ENCODE measurements around the gene FZR1.

DNA sequence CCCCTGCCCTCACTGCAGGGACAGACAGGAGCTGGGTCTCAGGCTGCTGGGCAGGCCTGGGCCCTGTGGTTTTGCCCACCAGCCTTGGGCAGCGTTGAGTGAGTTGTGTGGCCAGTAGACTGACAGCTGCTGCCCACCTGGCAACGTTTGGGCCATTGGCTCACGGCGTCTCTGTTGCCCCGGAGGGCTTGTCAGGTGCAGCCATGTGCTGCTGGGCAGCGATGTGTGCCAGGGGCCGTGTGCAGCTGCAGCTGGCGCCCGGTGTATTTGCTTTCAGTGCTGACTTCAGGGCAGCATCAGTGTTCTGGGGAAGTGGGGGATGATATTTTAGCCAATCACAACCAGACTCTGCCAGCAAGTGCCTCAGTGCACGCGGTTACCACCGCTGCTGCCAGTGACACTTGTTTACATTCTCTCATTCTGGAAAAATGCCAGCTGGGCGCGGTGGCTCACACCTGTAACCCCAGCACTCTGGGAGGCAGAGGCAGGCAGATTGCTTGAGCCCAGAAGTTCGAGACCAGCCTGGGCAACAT lies 10.6 kb downstream of the FZR1 start:
- TF ChIP-seq, protein P1, sequence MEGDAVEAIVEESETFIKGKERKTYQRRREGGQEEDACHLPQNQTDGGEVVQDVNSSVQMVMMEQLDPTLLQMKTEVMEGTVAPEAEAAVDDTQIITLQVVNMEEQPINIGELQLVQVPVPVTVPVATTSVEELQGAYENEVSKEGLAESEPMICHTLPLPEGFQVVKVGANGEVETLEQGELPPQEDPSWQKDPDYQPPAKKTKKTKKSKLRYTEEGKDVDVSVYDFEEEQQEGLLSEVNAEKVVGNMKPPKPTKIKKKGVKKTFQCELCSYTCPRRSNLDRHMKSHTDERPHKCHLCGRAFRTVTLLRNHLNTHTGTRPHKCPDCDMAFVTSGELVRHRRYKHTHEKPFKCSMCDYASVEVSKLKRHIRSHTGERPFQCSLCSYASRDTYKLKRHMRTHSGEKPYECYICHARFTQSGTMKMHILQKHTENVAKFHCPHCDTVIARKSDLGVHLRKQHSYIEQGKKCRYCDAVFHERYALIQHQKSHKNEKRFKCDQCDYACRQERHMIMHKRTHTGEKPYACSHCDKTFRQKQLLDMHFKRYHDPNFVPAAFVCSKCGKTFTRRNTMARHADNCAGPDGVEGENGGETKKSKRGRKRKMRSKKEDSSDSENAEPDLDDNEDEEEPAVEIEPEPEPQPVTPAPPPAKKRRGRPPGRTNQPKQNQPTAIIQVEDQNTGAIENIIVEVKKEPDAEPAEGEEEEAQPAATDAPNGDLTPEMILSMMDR (conservative IDR thresholded peaks at IDR 0.05; ENCODE audit: low read length), result no peak
- TF ChIP-seq EZH2phosphoT487 (IDR thresholded peaks at IDR 0.05; ENCODE audit: borderline replicate concordance, low read depth, low read length), result no peak

All from OCI-LY7 (cell line).